Adrenal gland (tissue), 12 donors: ENCODE data around the gene PDE9A. TPM values are rescaled to one million over a fixed set of nuclear protein-coding genes. Genes with fewer than 3 reads are reported as not detected.

Source experiments
- DNase-seq, 7 donors: peaks; one replicate each; pipeline ENCODE4 v3.0.0-alpha.2; 2019 to 2020
- H3K27ac ChIP-seq, 5 donors: fragments of 200-600 bp; sonication (generic) in 4 of 5; 1 replicate in 3 of 5; 2 replicates in 2 of 5; pipeline versions ENCODE4 v1.5.1 to v1.8.0; 2016 to 2020; ENCODE audit warnings: mild to moderate bottlenecking in 1 of 5
- H3K27me3 ChIP-seq: fragments of 200-600 bp; 2 replicates; pipeline ENCODE4 v1.8.0; 2021
- H3K36me3 ChIP-seq, 2 donors: fragments of 200-600 bp; replicated peaks in 1 of 2; 1 replicate in 1 of 2; 2 replicates in 1 of 2; pipeline versions ENCODE4 v1.5.1 to v1.8.0; 2018 to 2022
- H3K4me1 ChIP-seq, 2 donors: fragments of 200-600 bp; replicated peaks in 1 of 2; 1 replicate in 1 of 2; 2 replicates in 1 of 2; pipeline versions ENCODE4 v1.5.1 to v1.8.0; 2018 to 2021
- H3K4me3 ChIP-seq, 4 donors: fragments of 200-600 bp; sonication (generic) in 3 of 4; one replicate each; pipeline ENCODE4 v1.5.1; 2016 to 2018
- H3K9me3 ChIP-seq, 3 donors: fragments of 200-600 bp; sonication (generic) in 1 of 3; replicated peaks in 1 of 3; 1 replicate in 2 of 3; 2 replicates in 1 of 3; pipeline versions ENCODE4 v1.5.1 to v1.8.0; 2016 to 2021
- POLR2A ChIP-seq, 2 donors: fragments of 450-650 bp; IDR thresholded peaks; one replicate each; pipeline ENCODE4 v1.6.1; 2017; ENCODE audit warnings: antibody characterized with exemption in 2 of 2, mild to moderate bottlenecking in 2 of 2, moderate library complexity in 1 of 2
- WGBS, 4 donors: extraction: QIAGEN DNeasy Blood & Tissue Kit in 2 of 4; methylation state at CpG; one replicate each; pipeline versions ENCODE4 v1.1.5 to v1.1.7; 2013 to 2017; 5-methylcytosine and 5-hydroxymethylcytosine counted together
- intact Hi-C, 2 donors: fragments of 100-400 bp; cut with DNase I; formaldehyde crosslinking; loops; one replicate each; pipeline versions ENCODE4 v1.14.1 to v1.15.0; 2022 to 2023
- polyA plus RNA-seq, 3 donors: library from polyadenylated mRNA; stranded (reverse); fragments of 200-250 nt in 2 of 3; fragments of 350-450 nt in 1 of 3; fragmentation: Illumina TruSeq in 1 of 3; extraction: RNeasy Lipid Tissue Mini Kit (QIAGEN cat#74804) in 1 of 3; gene quantifications; one replicate each; pipeline ENCODE4 v1.2.3, GENCODE V29; 2013 to 2014
- total RNA-seq, 9 donors: library from RNA; depleted of rRNA in 4 of 9; stranded (reverse); fragments of >200 nt in 4 of 9; fragments of 120-200 nt in 1 of 9; fragmentation: NEBNext Ultra II Directional in 1 of 9; extraction: Animal tissue kit (Norgen Biotek cat#: 25700) in 1 of 9; gene quantifications; one replicate each; pipeline versions ENCODE4 v1.1.0 to v1.2.4, GENCODE V29; 2013 to 2023
- TF ChIP-seq, protein P1 (sequence below), 6 experiments: fragments of 450-650 bp in 4 of 6; fragments of 200-600 bp in 2 of 6; sonication (generic) in 1 of 6; IDR thresholded peaks; 1 replicate in 5 of 6; 2 replicates in 1 of 6; pipeline versions ENCODE4 v1.5.1 to v1.8.0; 2016 to 2021; ENCODE audit warnings: antibody characterized with exemption in 6 of 6, mild to moderate bottlenecking in 2 of 6, moderate library complexity in 1 of 6
- donor health status: healthy with polysubstance abuse.
- donor health status: Bipolar disorder and iron deficiency.
- donor health status: DM: yes; HTN: yes; CAD: no.
- donor health status: DM: no; HTN: no; CAD: no.
- donor health status: DM: no; HTN: no; CAD: no.
- donor health status: DM: yes; HTN: yes; CAD: no.

PDE9A gene
- total and polyA plus RNA-seq, 12 donors = 4.6 to 58.1 (median 19.5) TPM

DNA sequence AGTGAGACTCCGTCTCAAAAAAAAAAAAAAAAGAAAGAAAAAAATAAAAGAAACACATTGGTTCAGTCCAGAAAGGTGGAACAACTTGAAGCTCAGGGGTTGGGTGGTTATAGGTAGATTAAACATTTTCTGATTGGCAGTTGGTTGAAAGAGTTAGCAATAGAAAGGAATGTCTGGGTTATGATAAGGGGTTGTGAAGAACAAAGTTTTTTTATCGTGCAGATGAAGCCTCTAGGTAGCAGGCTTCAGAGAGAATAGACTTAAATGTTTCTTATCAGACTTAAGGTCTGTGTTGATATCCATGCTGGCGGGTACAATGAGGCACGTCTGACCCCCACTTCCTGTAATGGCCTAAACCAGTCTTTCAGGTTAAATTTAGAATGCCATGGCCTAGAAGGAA, 45.0 kb upstream of the PDE9A start:
- 68 to 82% (median 75%) methylated on average over 4 of the region's 4 CpGs for WGBS, 4 donors

DNA sequence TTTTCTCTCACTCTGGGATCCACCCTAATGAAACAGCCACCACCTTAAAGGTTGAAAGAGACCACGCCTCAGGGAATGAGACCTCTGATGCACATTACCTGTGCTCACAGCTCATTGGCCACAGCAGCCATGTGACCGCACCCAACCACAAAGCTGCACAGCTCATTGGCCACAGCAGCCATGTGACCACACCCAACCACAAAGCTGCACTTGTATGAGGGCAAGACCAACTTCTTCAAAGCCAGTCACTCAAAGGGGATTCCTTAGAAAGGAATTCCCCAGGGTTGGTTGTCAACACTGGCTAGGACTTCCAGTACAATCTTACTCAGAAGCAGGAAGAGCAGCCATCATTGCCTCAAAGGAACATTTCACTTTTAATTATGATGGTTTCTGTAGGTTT, 43.6 kb upstream of the PDE9A start:
- no peak overlapping the region for H3K27ac ChIP-seq
- TF ChIP-seq POLR2A (IDR thresholded peaks at IDR 0.05) = no peak
- TF ChIP-seq, protein P1, sequence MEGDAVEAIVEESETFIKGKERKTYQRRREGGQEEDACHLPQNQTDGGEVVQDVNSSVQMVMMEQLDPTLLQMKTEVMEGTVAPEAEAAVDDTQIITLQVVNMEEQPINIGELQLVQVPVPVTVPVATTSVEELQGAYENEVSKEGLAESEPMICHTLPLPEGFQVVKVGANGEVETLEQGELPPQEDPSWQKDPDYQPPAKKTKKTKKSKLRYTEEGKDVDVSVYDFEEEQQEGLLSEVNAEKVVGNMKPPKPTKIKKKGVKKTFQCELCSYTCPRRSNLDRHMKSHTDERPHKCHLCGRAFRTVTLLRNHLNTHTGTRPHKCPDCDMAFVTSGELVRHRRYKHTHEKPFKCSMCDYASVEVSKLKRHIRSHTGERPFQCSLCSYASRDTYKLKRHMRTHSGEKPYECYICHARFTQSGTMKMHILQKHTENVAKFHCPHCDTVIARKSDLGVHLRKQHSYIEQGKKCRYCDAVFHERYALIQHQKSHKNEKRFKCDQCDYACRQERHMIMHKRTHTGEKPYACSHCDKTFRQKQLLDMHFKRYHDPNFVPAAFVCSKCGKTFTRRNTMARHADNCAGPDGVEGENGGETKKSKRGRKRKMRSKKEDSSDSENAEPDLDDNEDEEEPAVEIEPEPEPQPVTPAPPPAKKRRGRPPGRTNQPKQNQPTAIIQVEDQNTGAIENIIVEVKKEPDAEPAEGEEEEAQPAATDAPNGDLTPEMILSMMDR (IDR thresholded peaks at IDR 0.05) = no peak
- H3K9me3 ChIP-seq = no peaks in the 10 kb centered on the region
- intact Hi-C loops = no loop called here
- no peak overlapping the region for H3K4me3 ChIP-seq
- no peaks in the 10 kb centered on the region for H3K36me3 ChIP-seq
- WGBS, 4 donors = 93 to 97% (median 97%) methylated on average over 2 of the region's 2 CpGs; no CpG with 5 or more reads in 1 of the 4 donors
- peak in 1 of 7 donors; percentile 12 for DNase-seq
- H3K4me1 ChIP-seq = no peaks in the 10 kb centered on the region
- H3K27me3 ChIP-seq = no peaks in the 10 kb centered on the region

More for the DNA sequence above, 45.0 kb upstream of the PDE9A start:
- Histone ChIP-seq H3K36me3 (no peaks in the 10 kb centered on the region), H3K4me1 (no peaks in the 10 kb centered on the region), H3K4me3 (no peak overlapping the region), H3K27ac (no peak overlapping the region), H3K27me3 (no peaks in the 10 kb centered on the region), H3K9me3 (no peaks in the 10 kb centered on the region)
- no peak for DNase-seq
- intact Hi-C loops = no loop called here
- no peak for TF ChIP-seq POLR2A (IDR thresholded peaks at IDR 0.05)

DNA sequence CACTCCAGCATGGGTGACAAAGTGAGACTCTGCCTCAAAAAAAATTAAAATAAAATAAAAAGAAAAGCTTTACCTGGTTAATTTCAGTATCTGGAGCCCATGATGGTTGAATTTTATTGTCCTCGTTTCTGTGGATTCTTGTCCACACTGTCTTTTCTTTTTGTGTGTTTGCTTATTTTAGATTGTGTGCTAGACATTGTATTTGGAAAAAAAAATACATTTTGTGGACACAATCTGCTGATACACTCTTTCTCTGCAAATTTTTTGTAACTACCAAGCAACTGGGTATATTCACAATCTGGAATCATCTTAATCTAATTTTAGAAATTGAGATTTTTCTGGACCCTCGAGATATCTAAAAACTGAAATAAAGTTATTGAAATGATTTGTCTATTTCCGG, 41.6 kb upstream of the PDE9A start:
- H3K4me3 ChIP-seq = no peak overlapping the region
- no peak for DNase-seq
- no peak for TF ChIP-seq POLR2A (IDR thresholded peaks at IDR 0.05)
- TF ChIP-seq, protein P1 (IDR thresholded peaks at IDR 0.05) = no peak
- H3K9me3 ChIP-seq = no peaks in the 10 kb centered on the region
- WGBS, 4 donors = 86 to 87% (median 86%) methylated on average over 3 of the region's 3 CpGs
- no peaks in the 10 kb centered on the region for H3K36me3 ChIP-seq
- intact Hi-C loops = no loop called here
- no peaks in the 10 kb centered on the region for H3K4me1 ChIP-seq
- no peak overlapping the region for H3K27ac ChIP-seq
- H3K27me3 ChIP-seq = peaks cover 5% of the 10 kb centered on the region

DNA sequence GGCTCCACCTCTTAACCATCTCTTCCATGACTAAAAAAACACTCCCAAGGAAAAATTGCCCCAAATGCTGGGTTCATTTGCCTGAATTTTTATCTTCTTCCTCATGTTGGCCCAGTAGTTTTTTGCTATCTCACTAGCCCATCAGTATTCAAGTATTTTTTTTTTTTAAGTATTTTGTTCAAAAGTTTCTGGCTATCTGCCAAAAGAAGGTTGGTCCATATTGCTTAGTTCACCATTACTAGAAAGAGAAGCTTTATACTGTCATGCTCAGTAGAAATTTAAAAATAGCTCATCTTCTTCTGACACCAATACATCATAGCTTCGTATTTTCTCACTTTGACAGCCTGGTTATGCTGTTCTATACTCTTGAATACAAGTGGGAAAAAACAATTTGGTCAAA, 41.0 kb upstream of the PDE9A start:
- no peaks in the 10 kb centered on the region for H3K36me3 ChIP-seq
- H3K27me3 ChIP-seq = peaks cover 10% of the 10 kb centered on the region
- TF ChIP-seq POLR2A (IDR thresholded peaks at IDR 0.05) = no peak
- WGBS, 4 donors = 77 to 87% (median 84%) methylated on average over 1 of the region's 1 CpG
- no peaks in the 10 kb centered on the region for H3K4me1 ChIP-seq
- no peaks in the 10 kb centered on the region for H3K9me3 ChIP-seq
- H3K27ac ChIP-seq = no peak overlapping the region
- no peak overlapping the region for H3K4me3 ChIP-seq
- intact Hi-C loops = no loop called here
- no peak for DNase-seq

DNA sequence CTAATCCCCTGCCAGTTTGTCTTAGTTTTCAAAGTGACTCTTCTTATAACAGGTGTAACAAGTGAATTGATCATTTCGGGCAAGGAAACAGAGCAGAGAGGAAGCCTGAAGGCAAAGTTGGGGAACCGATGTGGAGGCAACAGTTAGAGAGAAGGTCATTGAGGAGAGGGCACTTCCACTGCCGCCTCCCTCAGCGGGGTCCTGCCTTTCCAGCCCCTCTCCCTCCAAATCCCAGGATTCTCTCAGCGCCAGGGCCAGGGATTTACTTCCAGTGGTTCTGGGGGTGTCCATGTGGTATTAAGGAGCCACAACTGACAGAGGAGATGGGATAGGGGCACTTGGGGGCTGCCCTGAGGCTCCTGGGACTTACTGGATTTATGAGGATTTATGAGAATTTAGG, 39.7 kb upstream of the PDE9A start:
- Histone ChIP-seq H3K27me3 (peaks cover 23% of the 10 kb centered on the region), H3K9me3 (no peaks in the 10 kb centered on the region), H3K27ac (no peak overlapping the region), H3K4me1 (no peaks in the 10 kb centered on the region), H3K36me3 (no peaks in the 10 kb centered on the region), H3K4me3 (no peak overlapping the region)
- intact Hi-C loops = no loop called here
- TF ChIP-seq, protein P1 (IDR thresholded peaks at IDR 0.05) = no peak
- TF ChIP-seq POLR2A (IDR thresholded peaks at IDR 0.05) = no peak
- no peak for DNase-seq
- WGBS, 4 donors = 91 to 97% (median 96%) methylated on average over 4 to 5 of the region's 5 CpGs
